HG03354 (cell line): Measurements from ENCODE around the gene B9D1.

Experiments
- ATAC-seq: cut with Tn5 transposase; IDR thresholded peaks from one replicate; pipeline ENCODE4 v1.9.1; 2021; ENCODE audit warnings: mild to moderate bottlenecking; ENCODE audit not compliant: unreplicated experiment, poor library complexity, severe bottlenecking

Gene B9D1

DNA sequence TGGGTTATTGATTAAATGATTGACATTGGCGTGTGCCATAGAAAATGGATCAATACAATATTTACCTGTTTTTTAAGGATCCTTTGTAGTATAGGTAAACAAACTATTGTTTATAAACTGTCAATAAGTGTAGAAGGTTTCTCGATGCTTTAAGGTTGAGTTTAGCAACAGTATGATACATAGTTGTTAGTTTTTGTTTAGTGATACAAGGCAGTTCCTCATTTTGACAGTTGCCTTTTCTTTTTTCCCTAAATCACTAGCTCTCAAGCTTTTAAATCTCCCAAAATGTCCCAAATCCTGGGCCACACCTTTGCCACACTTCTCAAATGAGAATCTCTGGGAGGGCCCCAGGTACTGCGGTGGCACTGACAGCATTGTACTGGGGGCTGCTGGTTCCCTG lies 68.1 kb downstream of the B9D1 start:
- no peak for ATAC-seq
